Activated CD4-positive, alpha-beta T cell treated with anti-CD3 and anti-CD28 coated beads, Interleukin-2, amount 50 U/mL, for 4 hours (primary cell): ENCODE data around the gene GIT1.

Experiments used
- DNase-seq, 2 experiments: peaks; one replicate each; pipeline ENCODE4 v3.0.0-alpha.2; 2020

GIT1 gene

GRCh38 chr17:29589524-29590410 is at the start of gene GIT1:
TSS of gene GIT1 (minus strand) at chr17:29589648. CDS start at chr17:29589378, 270 bp downstream.
- peak; percentile 68 to 71 for DNase-seq

- no peak for DNase-seq
These were observed 44.4 kb upstream of the GIT1 start for GRCh38 chr17:29633886-29634285.

GRCh38 chr17:29630630-29631193 is 41.3 kb upstream of the GIT1 start:
- DNase-seq: no peak

GRCh38 chr17:29629839-29630238 is 40.4 kb upstream of the GIT1 start:
- no peak for DNase-seq

- no peak for DNase-seq
These were observed 39.2 kb upstream of the GIT1 start for GRCh38 chr17:29628644-29629043.

- no peak for DNase-seq
These were observed 38.5 kb upstream of the GIT1 start for GRCh38 chr17:29627951-29628350.

GRCh38 chr17:29625037-29625750 is 35.7 kb upstream of the GIT1 start:
- no peak for DNase-seq

GRCh38 chr17:29624586-29624985 is 35.1 kb upstream of the GIT1 start:
- no peak for DNase-seq

GRCh38 chr17:29623283-29623647 is 33.8 kb upstream of the GIT1 start:
- DNase-seq: no peak

- DNase-seq: peak; percentile 52 to 58
These were observed 33.2 kb upstream of the GIT1 start, which contains the start of gene CORO6 for GRCh38 chr17:29622337-29623282. TSS of gene CORO6 (minus strand) at chr17:29622912. CDS start at chr17:29621421, 1,491 bp downstream.

GRCh38 chr17:29621751-29622194 is 32.3 kb upstream of the GIT1 start:
- no peak for DNase-seq

GRCh38 chr17:29620779-29621500 is 31.5 kb upstream of the GIT1 start:
- no peak for DNase-seq

GRCh38 chr17:29620271-29620670 is 30.8 kb upstream of the GIT1 start:
- DNase-seq: no peak

- no peak for DNase-seq
These were observed 29.8 kb upstream of the GIT1 start for GRCh38 chr17:29619251-29619650.

- no peak for DNase-seq
These were observed 29.0 kb upstream of the GIT1 start for GRCh38 chr17:29618272-29619065.

- DNase-seq: peak; percentile 87 to 89
These were observed 28.2 kb upstream of the GIT1 start for GRCh38 chr17:29617481-29618271.

GRCh38 chr17:29617125-29617480 is 27.7 kb upstream of the GIT1 start:
- DNase-seq: peak; percentile 90

- no peak for DNase-seq
These were observed 27.0 kb upstream of the GIT1 start for GRCh38 chr17:29616300-29617048.
